Activated naive CD8-positive, alpha-beta T cell treated with anti-CD3 and anti-CD28 coated beads, Interleukin-2, amount 50 U/mL, for 16 hours (primary cell): ENCODE results near the gene CACNA1D.
"Not testable (repeated sequence)": the region's sequence is repeated elsewhere in the genome, so short reads cannot be mapped to it uniquely, and the experiment has no call there.

Source experiments
- DNase-seq: peaks from one replicate; pipeline ENCODE4 v3.0.0-alpha.2; 2020; ENCODE audit warnings: low read depth, low spot score

The CACNA1D gene

GRCh38 chr3:53657651-53658050 lies 163.2 kb downstream of the CACNA1D start:
- DNase-seq, result no peak

DNA sequence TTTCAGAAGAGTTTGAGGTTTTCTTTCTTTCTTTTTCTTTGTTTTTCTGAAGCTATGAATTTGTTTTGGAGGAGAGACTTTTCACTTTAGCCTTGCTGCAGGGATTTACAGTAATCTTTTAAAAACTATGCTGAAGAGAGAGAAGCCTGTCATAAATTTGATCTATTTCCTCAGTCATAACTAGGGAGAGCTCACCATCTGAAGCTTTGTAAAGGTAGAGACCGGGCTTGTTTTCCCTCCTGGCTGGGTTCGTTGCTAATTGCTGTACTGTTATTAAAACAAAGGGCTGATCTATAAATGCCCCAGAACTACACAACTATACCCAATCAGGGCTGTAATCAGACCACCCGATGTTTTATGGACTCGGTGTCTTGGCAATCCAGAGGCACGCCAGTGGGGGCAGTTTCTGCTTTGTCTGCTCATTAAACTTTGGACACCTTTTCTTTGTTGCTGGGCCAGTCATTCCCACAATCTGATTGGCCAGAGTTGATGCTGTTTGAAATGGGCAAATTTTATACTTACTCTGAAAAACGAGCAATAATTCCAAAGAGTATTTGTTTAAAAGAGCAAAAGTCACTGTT lies 164.3 kb downstream of the CACNA1D start:
- DNase-seq, result no peak

DNA sequence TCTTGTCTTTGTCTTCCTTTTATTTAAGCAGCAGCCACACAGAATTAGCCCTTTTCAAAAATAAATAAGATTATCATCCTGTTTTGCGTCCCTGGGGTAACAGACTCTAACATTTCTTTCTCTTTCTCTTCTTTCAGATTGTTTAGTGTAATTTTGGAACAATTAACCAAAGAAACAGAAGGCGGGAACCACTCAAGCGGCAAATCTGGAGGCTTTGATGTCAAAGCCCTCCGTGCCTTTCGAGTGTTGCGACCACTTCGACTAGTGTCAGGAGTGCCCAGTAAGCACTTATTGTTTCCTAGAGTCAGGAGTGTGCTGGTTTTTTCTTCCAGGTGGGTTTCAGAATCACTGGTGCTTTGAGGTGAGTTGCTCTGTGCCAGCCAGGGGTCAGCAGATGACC lies 165.6 kb downstream of the CACNA1D start:
- no peak for DNase-seq

GRCh38 chr3:53661480-53661879 lies 167.1 kb downstream of the CACNA1D start:
- DNase-seq, result no peak

DNA sequence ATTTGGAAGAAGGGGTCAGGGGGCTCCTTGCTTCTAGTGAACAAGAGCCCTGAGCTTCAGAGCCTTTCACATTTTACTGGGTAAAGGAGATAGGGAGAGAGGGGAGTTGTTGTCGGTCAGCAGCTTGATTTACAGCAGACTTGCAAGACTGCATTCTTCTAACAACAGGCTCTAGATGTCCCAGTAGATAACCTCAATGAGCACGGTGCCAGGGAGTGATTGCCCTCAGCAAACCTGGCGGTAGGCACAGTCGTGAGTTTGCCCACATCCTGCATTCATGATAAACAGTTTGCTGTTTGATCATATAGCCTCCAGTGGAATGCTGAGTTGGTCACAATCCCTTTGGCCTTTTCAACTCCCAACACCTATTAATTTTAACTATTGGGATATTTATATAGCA lies 170.4 kb downstream of the CACNA1D start:
- DNase-seq, result not testable (repeated sequence)

GRCh38 chr3:53665608-53666425 lies 171.4 kb downstream of the CACNA1D start:
- DNase-seq, result no peak

DNA sequence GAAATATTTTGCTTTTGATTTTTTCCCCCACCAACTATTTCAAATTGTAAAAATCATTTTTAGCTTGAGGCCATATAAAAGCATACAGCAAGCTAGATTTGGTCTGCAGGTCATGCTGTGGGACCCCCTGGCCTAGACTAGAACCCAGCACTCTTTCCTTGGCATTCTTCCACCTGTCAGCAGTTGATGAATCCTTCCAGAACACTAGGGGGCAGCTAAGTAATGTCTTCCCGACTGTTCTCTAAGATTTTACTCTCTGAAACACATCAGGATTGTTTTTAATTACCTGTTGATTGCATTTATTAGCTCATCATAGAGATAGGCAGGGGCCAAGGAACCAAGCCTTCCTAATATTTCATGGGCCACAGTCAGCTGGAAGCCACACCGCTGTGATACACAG lies 174.5 kb downstream of the CACNA1D start:
- no peak for DNase-seq

DNA sequence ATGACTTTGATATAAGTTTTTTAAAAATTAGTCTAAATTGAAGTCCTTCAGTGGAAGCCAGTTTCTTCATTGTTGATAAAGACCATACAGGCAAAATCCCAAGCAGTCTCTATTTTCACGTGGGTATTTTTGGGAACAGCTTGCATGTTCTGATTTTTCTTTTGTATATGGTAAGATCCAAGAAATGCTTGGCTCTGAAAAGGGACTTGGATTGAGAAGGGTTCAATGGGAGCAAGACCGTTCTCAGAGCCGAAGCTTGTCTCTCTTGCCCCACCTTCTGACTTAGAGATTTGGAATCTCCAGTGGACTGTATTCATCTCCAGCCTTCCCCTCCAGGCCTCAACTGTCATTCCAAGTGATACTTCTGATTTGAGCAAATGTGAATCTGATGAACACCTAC lies 176.3 kb downstream of the CACNA1D start:
- no peak for DNase-seq

DNA sequence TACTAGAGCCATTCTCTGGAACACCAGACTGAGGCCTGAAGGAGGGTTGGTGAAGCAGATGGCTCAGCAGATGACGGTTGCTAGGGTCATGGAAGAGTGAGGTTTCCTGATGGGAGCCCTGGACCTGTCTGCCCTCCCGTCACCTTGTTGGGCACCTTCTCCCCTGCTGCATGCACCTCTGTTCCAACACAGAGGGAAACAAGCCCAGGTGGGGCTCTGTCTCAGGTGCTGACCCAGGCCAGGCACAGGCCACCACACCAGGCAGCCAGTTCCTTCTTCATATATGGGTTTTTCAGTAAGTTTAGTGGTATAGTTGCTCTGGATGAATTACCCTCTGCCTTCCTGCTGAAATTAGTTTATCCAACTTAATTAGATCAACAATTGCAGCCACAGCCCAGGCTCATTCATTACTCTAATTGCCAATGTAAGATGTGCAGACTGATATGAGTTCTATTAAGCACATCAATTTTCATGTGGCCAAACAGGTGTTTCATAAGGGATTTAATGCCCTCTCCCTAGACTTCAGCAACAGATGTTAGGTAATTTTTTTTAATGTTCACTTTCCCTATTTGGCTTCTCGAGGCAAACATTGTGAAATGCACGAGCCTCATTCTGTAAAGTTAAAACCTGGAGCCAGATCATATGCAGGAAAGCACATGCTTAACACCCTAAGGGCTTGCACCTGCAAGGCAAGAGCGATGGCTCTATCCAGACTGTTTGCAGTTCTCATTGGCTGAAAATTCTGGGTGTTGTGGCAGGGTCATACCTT lies 177.0 kb downstream of the CACNA1D start:
- no peak for DNase-seq

GRCh38 chr3:53671961-53672299 lies 177.5 kb downstream of the CACNA1D start:
- no peak for DNase-seq

DNA sequence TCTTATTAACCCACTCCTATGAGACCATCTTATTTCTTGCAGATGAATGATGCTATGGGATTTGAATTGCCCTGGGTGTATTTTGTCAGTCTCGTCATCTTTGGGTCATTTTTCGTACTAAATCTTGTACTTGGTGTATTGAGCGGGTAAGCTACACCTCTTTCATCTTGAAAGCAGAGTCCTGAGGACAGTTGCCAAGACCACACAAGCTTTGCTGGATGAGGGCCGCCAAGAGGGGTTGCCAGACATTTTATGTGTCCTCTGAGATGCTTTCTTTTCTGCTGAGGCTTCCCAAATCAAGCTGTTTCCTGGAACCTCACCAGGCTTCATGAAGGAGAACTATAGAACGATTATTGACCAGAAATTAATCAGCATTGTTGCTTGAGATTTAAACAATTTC lies 178.6 kb downstream of the CACNA1D start:
- no peak for DNase-seq

DNA sequence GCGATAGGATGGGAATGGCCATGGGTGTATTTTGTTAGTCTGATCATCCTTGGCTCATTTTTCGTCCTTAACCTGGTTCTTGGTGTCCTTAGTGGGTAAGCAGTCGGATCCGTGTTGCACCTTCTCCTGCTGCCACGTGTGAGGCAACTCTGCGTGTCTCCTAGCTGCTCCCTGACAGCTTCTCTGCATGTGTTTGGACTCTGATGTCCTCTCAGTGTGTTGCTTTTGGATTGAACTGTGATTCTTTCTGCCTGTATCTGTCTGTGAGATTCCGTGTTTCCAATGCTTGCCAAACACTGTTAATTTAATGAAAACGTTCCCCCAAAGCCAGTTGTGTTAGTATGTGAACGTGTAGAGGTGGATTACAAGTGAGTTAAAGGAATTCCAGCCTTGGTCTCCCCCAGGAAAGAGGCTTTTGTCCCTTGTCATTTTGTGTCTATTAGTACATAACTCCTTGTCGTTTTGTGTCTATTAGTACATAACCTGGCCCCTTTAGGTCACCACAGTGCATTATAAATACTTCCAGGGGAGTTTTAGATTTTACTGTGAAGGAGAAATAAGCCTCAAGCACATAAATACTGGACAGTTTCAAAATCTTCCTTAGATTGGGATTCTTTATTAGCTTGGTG lies 179.4 kb downstream of the CACNA1D start:
- no peak for DNase-seq

GRCh38 chr3:53674582-53674981 lies 180.2 kb downstream of the CACNA1D start:
- no peak for DNase-seq

GRCh38 chr3:53675022-53675697 lies 180.7 kb downstream of the CACNA1D start:
- DNase-seq, result no peak

GRCh38 chr3:53675942-53676341 lies 181.5 kb downstream of the CACNA1D start:
- no peak for DNase-seq

DNA sequence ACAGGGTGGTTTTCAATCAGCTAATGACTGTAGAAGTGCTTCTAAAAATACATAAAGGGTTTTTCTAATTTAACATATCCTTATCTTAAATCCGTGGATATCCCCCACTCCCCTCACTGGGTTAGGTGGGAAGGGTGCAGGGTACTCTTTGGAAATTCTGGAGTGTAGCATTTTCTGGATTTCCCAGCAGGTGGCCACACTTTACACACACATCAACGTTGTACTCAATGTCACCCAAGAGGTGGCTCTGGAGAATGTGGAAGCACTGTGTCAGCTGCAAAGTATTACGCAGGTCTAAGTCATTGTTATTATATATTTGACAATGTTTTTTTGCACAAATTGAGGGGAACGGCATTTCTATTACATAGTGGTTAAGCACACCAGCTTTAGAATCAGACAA lies 183.0 kb downstream of the CACNA1D start:
- DNase-seq, result no peak

DNA sequence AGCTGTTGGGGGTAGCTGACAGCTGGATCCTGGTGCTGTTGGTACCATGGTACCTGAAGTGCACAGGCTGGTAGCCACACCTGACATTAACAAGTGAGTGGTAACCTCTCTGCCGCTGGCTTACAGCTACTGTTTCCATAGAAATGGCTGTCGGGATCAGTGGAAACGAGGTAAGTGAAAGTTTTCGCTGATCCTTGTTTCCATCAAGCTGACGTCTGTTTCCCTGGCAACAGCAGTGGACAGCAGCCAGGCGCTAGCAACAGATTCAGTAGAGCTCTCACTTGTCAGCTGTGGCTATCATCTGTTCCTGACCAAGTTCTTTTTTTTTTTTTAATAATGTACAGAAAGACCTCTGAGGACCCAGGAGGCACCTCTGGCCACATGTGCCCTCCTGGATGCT lies 185.6 kb downstream of the CACNA1D start:
- DNase-seq, result no peak

GRCh38 chr3:53682807-53683206 lies 188.4 kb downstream of the CACNA1D start:
- DNase-seq, result no peak

DNA sequence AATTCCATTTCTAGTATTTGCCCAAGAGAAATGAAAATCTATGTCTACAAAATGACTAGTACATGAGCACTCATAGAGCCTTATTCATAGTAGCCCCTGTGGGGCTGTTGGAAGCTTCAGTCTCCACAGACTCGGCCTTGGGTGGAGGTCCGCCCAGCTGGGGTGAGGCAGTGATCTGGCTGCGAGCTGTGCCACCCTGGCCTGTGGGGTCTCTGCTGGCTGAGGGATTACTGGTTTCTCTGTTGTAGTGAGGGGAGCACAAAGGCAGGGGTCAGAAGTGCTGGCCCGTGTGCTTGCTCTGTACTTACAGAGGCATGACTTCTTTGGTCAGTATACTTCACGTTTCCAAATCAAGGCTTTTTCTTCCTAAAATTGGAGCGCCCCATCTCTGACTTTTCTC lies 193.7 kb downstream of the CACNA1D start:
- DNase-seq, result no peak

- no peak for DNase-seq
These were observed 194.6 kb downstream of the CACNA1D start for GRCh38 chr3:53688989-53689388.

GRCh38 chr3:53689681-53690080 lies 195.3 kb downstream of the CACNA1D start:
- no peak for DNase-seq

- DNase-seq, result no peak
These were observed 196.1 kb downstream of the CACNA1D start for GRCh38 chr3:53690521-53690920.
